ENCODE results near the gene PIK3R1.
A peak's percentile ranks its signal among the peaks of the same experiment; 100 is the strongest.
"Not testable (repeated sequence)": the region's sequence is repeated elsewhere in the genome, so short reads cannot be mapped to it uniquely, and the experiment has no call there.

PIK3R1 gene

DNA sequence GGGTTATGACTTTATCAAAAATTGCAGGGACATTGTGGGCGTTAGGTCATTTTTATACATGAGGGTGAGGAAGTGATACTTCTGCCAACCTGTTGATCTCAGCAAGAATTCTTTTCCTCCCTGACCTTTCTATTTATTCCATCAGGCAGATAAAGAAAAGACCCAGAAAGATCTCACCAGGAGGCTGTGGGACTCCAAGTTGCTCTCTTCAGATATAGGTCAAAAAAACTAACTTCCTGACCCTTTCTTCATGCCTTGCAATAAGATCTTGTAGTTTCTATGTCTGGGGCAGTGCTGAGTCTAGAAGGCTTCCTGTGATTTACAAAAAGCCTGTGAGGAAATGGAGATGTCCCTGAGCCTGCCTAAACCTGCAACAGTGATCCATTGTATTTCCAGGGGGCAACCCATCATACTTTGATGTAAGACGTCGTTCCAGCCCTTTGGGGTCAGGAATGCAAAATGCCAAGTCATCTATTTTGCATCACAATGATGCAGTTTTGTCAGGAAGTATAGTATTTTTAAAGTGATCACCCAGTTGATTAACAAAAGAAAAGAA is 22.0 kb upstream of the PIK3R1 start:
- no peak for DNase-seq (ENCODE audit: low read depth)

DNA sequence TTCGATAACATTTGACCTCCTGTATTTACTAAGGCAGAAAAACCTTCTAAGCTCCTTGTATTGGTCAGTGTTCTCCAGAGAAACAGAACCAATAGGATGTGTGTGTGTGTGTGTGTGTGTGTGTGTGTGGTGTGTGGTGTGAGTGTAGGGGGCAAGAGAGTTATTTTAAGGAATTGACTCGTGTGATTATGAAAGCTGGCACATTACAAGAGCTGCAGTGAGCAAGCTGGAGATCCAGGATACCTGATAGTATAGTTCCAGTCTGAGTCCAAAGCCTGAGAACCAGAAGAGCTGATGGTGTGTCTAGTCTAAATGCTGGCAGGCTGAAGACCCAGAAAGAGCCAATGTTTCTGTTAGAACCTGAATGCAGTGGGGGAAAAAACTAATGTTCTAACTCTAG is 21.2 kb upstream of the PIK3R1 start:
- DNase-seq (ENCODE audit: low read depth), result no peak

DNA sequence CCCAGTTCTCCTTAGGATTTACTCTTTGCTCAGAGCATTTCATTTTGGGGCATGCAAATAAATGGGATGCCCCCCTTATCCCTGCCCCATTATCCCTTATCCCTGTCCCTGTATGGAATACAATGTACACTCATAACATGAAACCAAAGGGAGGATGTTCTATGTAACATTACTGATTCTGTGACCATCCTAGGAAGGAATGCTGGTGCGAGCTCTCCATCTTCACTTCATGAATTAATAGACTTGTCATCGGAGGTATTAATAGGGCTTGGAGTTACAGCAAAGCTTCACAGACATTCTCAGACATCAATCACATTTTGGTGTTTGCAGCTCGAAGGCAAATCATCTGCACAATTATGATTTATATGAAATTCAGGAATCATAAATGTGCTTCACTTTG is 20.4 kb upstream of the PIK3R1 start:
- no peak for DNase-seq (ENCODE audit: low read depth)

DNA sequence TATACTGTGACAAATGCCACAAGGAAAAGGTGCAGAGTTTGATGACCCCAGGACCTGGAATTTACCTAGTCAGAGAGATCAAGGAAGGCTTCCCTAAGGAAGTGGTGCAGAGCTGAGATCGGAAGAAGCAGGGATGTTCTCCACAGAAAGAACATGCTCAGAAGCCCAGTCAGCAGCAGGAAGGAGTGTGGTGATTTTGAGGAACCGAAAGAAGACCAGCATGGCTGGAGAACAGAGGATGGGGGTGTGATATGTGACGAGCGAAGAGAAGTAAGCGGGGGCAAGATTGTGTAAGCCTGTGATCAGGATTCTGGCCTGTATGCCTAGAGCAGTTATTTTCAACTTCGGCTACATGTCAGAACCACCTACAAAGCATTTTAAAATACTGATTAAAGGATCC is 18.7 kb upstream of the PIK3R1 start:
- no peak for DNase-seq (ENCODE audit: low read depth)

DNA sequence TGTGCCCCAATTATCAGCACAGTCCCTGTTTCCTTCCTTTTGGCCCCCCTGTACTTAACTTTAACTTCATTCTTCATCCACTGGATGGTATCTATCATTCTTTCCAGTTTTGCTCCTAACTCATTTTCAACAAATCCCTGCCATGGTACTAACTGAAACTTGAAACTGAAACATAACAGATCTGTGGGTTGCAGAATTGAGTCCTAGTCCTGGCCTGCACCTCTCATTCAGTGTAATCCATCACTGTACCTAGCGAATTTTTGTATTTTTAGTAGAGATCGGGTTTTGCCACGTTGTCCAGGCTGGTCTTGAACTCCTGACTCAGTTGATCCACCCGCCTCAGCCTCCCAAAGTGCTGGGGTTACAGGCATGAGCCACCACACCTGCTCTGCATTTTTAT is 15.3 kb upstream of the PIK3R1 start:
- DNase-seq (ENCODE audit: low read depth), result no peak

DNA sequence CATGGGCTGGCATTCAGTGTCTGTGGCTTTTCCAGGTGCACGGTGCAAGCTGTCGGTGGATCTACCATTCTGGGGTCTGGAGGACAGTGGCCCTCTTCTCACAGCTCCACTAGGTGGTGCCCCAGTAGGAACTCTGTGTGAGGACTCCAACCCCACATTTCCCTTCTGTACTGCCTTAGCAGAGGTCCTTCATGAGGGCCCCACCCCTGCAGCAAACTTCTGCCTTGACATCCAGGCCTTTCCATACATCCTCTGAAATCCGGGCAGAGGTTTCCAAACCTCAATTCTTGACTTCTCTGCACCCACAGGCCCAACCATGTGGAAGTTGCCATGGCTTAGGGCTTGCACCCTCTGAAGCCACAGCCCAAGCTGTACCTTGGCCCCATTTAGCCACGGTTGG is 4.9 kb upstream of the PIK3R1 start:
- not testable (repeated sequence) for DNase-seq (ENCODE audit: low read depth)

DNA sequence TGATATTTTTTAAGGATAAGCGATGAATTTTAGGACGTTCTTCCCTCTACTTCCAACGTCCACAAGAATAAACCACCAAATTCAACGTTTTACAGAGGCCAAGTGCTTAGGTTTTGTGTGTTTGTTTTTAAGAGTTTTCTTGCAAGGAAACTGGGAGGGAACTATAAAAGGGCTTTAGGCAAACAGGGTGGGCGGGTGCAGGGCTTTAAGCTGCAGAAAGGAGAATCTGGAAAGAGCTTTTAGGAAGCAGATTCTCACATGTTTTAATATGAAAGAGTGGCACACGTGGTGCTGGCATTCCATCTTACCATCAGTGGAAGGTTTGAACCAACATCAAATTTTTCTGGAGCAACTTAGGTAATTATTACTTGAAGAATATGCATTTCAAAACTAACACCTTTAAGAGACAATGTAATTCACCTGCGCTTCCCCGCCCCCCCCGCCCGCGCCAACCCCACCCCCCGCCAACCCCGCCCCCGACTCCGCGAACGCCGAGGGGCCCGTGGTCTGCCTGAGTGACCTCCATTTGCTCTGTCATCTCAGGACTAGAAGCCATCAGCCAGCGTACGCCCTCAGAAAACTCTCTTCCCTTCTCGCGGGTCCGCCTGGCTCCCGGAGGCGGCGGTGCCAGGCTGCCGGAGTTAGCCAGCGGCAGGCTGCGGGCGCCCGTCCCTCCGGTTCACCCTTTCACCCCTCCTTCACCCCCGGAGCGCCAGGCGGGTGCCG is 911 bp upstream of the PIK3R1 start:
- DNase-seq (ENCODE audit: low read depth), result no peak

DNA sequence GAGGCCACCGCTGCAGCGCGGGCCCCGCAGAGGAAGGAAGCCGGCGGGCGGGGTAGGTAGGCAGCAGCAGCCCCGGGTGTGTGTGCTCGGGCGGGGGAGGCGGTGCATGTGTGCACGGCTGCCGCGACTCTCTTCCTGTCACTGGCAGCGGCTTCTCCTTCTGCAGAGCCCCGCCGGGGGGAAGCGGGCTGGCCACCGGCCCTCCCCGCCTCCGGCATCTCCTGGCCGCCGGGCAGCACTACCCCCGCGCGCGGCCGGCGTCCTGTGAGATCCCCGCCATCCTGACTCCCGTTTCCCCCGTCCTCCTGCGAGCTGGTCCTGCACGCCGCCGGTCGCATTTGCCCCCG is 315 bp downstream of the PIK3R1 start:
- DNase-seq (ENCODE audit: low read depth), result no peak

DNA sequence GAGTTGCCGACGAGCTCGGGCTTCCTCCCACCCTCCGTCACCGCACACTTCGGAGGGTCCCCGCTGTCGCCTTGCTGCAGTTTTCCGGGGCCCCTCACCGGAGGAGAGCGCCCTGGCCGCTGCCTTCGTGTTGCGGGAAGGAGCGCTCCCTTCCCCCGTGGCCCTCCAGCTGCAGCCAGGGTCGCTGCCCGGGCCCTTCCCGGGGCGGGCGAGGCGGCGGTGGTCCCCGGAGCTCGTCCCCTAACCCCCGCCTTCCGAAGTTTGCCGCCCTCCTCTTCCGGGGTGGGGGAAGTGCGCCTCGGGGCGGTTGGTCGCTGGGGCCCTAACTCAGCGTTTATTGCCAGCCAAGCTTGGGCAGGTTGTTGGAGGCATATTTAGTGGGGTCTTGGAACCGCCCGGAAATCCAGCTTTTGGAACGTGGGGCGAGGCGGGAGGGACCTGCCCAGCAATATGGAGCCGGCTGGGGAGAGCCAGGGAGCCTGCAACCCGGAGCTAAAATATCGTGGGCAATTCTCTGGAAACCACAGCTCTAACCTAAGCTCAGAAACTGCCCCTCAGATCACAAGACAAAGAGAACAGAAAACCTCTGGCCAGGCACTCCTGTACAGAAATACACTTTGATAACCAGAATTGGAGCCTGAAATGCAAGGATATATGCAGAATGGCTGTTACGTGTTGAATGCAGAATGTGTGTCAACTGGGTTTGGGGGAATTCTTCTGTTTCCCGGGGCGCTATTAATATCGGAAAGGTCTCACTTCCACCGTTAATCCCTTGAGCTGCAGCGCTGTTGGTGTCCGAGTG is 890 bp downstream of the PIK3R1 start:
- DNase-seq (ENCODE audit: low read depth), result peak; percentile 49

DNA sequence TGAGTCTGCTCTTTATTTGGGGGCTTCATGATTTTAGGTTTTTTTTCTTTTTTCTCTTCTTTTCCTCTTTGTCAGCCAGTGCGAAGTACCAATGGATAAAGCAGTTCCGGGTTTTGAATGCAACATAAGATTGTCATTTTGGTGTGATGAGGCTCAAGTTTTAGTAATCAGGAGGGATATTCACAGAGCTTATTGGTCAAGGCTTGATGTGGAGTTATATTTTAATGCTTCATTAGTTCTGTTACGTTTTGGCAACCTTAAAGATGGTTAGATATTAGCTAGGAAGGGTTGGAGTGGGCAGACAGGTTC is 1.4 kb downstream of the PIK3R1 start:
- DNase-seq (ENCODE audit: low read depth), result no peak

DNA sequence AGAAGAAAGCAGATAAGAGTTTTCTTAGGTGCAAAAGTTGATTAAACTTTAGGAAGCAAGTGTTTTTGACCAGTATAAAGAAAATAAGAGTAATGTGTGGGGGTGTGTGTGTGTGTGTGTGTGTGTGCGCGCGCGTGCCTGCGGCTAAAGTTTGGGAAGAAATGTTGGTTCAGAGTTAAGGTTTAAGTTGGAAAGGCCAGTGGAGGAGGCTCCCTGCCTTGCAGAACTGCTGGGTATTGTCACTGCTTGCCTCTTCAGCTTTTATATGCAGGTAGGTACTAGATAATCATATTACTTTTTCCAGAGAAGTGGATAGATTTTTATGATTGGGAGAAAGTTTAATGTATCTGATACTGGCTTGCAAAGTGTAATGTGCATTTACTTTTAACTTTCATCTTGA is 2.0 kb downstream of the PIK3R1 start:
- DNase-seq (ENCODE audit: low read depth), result no peak

DNA sequence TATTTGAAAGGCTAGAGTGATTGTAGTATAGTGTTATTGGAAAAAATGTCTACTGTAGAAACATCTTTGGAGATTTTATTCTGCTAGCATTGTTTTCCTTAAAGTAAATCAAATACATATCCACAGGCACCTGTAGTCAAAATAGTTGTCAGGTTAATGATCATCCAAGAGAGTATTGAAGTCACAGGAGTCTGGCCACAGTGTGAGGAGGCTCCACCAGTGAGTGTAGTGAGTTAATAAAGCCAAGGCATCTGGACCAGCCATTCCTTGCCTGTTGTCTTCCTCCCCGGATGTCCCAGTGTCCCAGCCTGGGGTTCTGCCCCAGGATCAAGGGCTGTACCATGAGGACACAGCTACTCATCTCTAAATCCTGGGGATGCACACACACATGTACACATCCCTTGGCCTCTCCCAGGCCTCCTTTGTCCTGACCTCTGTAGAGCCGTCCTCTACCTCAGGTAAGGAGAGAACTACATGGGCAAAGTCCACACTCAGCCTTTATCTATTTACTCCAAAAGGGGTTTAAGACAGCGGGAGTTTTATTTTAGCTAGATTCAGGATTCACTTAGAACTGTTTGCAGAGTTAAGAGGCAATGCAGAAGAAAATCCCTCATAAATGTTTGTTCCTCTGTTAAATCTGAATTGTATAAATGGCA is 3.7 kb downstream of the PIK3R1 start:
- DNase-seq (ENCODE audit: low read depth), result no peak

DNA sequence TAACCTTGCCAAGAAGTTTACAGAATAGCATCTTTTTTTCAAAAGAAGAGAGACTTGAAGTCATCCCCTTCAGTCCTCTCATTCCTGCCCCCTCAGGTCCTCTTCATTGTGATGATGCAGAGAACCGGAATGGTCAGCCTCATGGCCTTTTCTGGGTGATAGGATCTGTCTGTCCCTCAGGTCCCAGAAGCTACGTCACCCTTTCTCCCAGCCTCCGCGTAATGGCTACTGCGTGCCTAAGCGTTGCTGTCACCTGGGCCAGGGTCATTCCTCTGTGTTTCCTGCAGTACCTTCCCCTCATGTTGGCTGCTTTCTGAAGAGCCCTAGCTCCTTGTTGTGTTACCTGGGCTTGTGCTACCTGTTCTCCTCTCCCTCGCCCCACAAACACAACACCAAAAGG is 4.7 kb downstream of the PIK3R1 start:
- no peak for DNase-seq (ENCODE audit: low read depth)

DNA sequence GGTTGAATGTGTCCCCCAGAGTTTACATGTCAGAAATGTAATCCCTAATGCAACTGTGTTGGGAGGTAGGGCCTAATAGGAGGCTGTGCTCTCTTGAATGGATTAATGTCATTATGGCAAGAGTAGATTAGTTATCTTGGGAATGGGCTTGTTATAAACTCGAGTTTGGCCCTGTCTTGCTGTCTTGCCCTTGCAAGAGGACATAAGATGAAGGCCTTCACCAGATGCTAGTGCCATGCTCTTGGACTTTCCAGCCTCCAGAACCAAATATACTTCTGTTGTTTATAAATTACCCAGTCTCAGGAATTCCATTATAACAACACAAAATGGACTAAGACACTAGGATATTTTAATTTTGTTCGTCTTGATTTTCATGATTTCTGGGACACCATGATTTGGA is 5.4 kb downstream of the PIK3R1 start:
- DNase-seq (ENCODE audit: low read depth), result no peak

DNA sequence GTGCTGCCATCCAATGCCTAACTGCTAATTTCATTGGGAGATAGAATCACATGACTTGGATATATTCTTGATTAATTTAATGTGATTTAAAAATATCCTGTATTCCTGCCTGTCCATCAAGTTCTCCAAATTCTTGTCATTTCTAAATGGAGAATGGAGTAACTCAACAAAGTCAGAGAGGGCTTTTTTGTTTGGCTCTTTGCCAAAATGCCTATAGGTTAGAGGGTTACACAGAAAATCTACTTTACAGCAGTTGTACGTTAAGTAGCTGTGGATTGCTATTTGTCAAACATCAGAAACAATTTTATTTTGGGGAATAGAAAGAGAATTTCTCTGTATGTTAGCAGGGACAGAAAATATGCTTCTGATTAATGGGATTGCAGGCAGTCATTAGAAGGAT is 5.9 kb downstream of the PIK3R1 start:
- DNase-seq (ENCODE audit: low read depth), result no peak

DNA sequence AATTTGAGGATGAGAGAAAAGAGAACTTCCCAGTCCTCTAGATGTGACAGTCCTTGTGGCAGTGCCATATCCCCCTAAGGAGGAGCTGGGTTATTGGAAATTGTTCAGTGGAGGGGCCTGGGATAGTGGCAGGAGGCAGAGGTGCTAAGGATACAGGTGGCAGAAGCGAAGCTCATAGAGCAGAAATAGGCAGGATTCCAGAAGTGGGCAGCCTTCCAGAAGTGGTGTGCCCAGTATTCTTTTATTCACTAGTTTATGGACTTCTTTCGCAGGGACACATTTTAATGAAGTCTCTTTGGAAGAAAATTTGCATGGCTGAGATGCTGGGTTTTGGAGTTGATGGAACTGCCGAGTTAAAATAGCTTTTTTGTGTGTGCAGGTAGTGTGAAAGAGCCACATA is 6.8 kb downstream of the PIK3R1 start:
- no peak for DNase-seq (ENCODE audit: low read depth)

DNA sequence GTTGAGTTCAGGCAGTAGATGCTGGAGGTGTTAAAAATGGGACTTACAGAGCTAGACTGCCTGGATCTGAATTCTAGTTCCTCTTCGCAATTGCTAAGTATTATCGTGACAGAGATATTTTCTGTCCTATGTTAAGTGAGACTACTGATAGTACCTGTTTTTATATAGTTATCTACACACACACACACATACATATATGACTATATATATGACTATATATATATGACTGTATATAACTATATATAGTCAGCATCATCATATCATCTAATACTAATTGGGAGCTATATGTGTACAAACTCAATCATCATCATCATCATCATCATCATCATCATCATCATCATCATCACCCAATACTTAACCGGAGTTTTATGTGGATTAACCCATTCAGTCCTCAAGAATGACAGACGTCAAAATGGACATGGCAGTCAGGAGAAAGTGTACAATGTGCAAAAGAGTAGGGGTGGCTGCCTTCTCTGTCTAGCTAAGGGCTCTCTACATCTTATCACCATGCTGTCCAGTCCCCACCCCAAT is 7.3 kb downstream of the PIK3R1 start:
- DNase-seq (ENCODE audit: low read depth), result no peak

DNA sequence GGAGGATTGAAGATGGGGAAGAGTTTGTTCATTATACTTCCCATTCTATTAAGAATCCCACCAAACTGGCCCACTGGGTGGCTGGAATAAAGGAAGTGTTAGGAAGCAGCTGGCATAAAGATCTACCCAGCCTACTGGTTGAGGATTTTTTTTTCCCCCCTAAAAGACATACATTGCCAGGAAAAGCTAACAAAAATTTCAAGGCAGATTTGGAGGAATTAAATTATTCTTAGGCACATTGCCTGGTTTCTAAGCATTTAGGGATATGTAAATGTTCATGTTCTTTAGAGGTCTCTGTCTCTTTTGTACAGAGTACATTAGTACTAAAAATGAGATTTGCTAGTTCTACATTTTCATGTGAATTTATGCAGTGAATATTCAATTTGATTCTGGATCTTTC is 8.3 kb downstream of the PIK3R1 start:
- no peak for DNase-seq (ENCODE audit: low read depth)

DNA sequence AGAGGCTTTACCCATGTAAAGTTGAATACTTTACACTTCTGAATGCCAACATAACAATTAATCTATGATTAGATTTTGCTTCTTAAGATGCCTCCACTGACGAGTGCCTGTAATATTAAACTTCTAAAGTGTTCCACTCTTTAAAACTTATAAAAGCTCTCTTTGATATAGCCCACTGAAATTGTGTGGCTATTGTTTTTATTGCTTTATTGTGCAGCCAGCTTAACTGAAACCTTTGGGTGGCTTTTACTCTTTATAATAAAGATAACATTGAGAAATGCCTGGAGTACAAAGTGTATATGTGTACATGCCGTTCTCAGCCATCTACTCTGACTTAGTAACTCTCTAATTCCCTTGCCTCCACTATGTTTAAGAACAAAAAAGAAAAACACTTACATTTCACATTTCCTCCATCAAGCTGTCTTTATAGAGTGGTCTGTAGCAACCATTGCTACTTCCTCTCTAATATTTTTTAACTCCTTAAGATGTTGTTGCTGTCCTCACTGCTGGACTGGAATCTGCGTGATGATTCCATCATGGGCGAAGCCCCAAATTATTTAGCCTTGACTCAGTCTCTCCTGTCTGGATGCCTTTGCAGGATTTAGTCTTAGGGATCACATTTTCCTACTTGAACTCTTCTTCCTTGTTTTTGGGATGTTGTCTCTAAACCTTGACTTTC is 9.1 kb downstream of the PIK3R1 start:
- no peak for DNase-seq (ENCODE audit: low read depth)

DNA sequence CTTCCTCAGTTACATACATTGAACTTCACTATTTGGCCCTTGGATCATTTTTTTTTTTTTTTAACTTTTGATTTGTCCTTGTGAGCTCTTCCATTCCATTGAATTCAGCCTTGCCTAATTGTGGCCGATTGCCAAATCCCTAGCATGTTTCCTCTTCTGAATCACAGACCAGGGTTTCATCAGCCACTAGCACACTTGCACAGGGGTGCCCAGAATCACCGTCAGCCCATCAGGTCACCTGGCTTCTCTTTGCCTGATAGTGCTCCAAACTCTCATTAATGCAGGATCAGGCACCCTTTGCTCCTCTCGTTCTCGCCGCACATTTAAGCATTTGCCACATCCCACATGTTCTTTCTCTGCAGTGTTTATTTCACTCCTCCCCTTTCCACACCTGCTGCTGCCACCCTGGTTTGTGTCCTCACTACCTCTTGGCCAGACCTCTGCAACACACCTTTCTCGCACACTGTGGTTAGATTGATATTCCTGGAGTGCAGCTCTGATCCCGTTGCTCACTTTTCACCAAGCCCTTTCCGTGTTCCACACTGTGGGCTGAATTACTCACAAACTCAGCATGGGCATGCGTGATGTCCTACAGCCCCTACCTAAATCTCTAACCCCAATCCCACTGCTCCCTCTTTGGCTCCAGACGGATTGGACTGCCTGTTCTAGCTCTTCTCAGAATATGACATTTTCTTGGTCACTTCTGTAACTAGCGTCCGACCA is 9.8 kb downstream of the PIK3R1 start:
- DNase-seq (ENCODE audit: low read depth), result no peak

DNA sequence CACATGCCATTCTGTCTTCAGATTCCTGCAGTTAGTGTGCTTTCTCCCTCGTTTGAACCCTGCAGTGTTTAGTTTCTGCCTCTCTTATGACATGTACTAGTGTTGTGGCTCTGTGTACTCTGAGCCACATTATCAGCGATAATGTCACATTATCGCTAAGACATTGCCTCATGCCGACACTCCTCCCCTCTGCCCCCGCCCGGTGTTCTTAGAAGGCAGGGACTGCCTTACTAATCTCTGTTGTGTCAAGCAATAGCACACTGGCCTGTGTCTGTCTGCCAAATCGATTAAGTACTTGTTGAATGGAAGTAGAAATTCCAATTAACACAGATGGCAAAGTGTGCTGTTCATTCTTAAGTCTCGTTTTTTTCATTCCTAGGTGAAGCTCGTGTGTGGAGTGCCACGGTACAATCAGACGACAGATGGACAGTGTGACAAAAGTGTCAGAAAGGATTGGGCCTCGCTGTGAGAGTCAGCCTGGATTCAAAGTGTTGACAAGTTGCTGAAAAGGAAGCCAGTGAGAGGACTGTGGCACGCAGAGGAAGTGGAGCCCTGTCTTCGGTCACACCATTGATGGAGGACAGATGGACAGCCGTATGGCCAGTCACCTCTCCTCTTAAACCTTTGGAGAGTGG is 10.5 kb downstream of the PIK3R1 start:
- DNase-seq (ENCODE audit: low read depth), result no peak
